Measurements from ENCODE around the gene OR1D5.

GRCh38 chr17:3026125-3026855, 37.1 kb downstream of the OR1D5 start:
- TF ChIP-seq POLR2A (IDR thresholded peaks at IDR 0.05) (no peak), CTCF (IDR thresholded peaks at IDR 0.05) (no peak)

All from body of pancreas (tissue), 4 donors.